ENCODE measurements around the gene PSMB4. TPM values are rescaled to one million over a fixed set of nuclear protein-coding genes. Genes with fewer than 3 reads are reported as not detected.

Gene PSMB4
- total and polyA plus RNA-seq, 4 donors: 123 to 452 (median 310) TPM

GRCh38 chr1:151356696-151357095 is 42.7 kb upstream of the PSMB4 start:
- no peak for TF ChIP-seq CTCF (IDR thresholded peaks at IDR 0.05; ENCODE audit: control extremely low read depth, extremely low read depth)
- Histone ChIP-seq H3K36me3 (ENCODE audit: control insufficient read depth in 4 of 4, insufficient read depth in 4 of 4, low read length in 4 of 4) (no peaks in the 10 kb centered on the region), H3K4me1 (ENCODE audit: control insufficient read depth in 5 of 5, insufficient read depth in 5 of 5, low read length in 5 of 5) (no peaks in the 10 kb centered on the region), H3K27ac (ENCODE audit: low read depth in 1 of 2, low read length in 1 of 2) (no peak overlapping the region), H3K9ac (ENCODE audit: insufficient read depth in 1 of 2, low read length in 2 of 2) (no peak overlapping the region), H3K4me3 (no peak overlapping the region), H3K27me3 (ENCODE audit: control insufficient read depth in 3 of 3, insufficient read depth in 3 of 3, low read length in 2 of 3) (no peaks in the 10 kb centered on the region), H3K9me3 (ENCODE audit: control insufficient read depth in 4 of 4, insufficient read depth in 3 of 4, low read length in 3 of 4) (peaks cover 0 to 3% (median 0%) of the 10 kb centered on the region in 4 donors)
- ATAC-seq (ENCODE audit: insufficient read depth, low FRiP score) (no peak), DNase-seq (no peak)
- 58 to 89% methylated on average over 2 of the region's 2 CpGs for WGBS, 2 donors

GRCh38 chr1:151361883-151362282 is 37.5 kb upstream of the PSMB4 start:
- Histone ChIP-seq H3K9me3 (ENCODE audit: control insufficient read depth in 4 of 4, insufficient read depth in 3 of 4, low read length in 3 of 4) (peaks cover 0 to 5% (median 1%) of the 10 kb centered on the region in 4 donors), H3K9ac (ENCODE audit: insufficient read depth in 1 of 2, low read length in 2 of 2) (no peak overlapping the region), H3K36me3 (ENCODE audit: control insufficient read depth in 4 of 4, insufficient read depth in 4 of 4, low read length in 4 of 4) (peaks cover 0 to 49% (median 25%) of the 10 kb centered on the region in 4 donors), H3K27me3 (ENCODE audit: control insufficient read depth in 3 of 3, insufficient read depth in 3 of 3, low read length in 2 of 3) (no peaks in the 10 kb centered on the region), H3K27ac (ENCODE audit: low read depth in 1 of 2, low read length in 1 of 2) (no peak overlapping the region), H3K4me1 (ENCODE audit: control insufficient read depth in 5 of 5, insufficient read depth in 5 of 5, low read length in 5 of 5) (no peaks in the 10 kb centered on the region), H3K4me3 (no peak overlapping the region)
- DNase-seq (no peak), ATAC-seq (ENCODE audit: insufficient read depth, low FRiP score) (no peak)
- TF ChIP-seq CTCF (IDR thresholded peaks at IDR 0.05; ENCODE audit: control extremely low read depth, extremely low read depth): no peak

GRCh38 chr1:151362308-151363155 is 36.8 kb upstream of the PSMB4 start:
- H3K36me3 ChIP-seq (ENCODE audit: control insufficient read depth in 4 of 4, insufficient read depth in 4 of 4, low read length in 4 of 4): peaks cover 0 to 51% (median 26%) of the 10 kb centered on the region in 4 donors

More at GRCh38 chr1:151362308-151363155, 36.8 kb upstream of the PSMB4 start:
- no peak overlapping the region for H3K9ac ChIP-seq (ENCODE audit: insufficient read depth in 1 of 2, low read length in 2 of 2)
- ATAC-seq (ENCODE audit: insufficient read depth, low FRiP score) (no peak), DNase-seq (no peak)
- no peak overlapping the region for H3K27ac ChIP-seq (ENCODE audit: low read depth in 1 of 2, low read length in 1 of 2)
- no peaks in the 10 kb centered on the region for H3K27me3 ChIP-seq (ENCODE audit: control insufficient read depth in 3 of 3, insufficient read depth in 3 of 3, low read length in 2 of 3)
- no peaks in the 10 kb centered on the region for H3K4me1 ChIP-seq (ENCODE audit: control insufficient read depth in 5 of 5, insufficient read depth in 5 of 5, low read length in 5 of 5)
- WGBS, 2 donors: 97 to 100% methylated on average over 3 of the region's 3 CpGs
- no peak for TF ChIP-seq CTCF (IDR thresholded peaks at IDR 0.05; ENCODE audit: control extremely low read depth, extremely low read depth)
- H3K4me3 ChIP-seq: no peak overlapping the region
- peaks cover 0 to 5% (median 1%) of the 10 kb centered on the region in 4 donors for H3K9me3 ChIP-seq (ENCODE audit: control insufficient read depth in 4 of 4, insufficient read depth in 3 of 4, low read length in 3 of 4)
